Omental fat pad (tissue), 4 donors: ENCODE results near the gene DNAI4. TPM values are rescaled to one million over a fixed set of nuclear protein-coding genes. Genes with fewer than 3 reads are reported as not detected.

Source experiments
- ATAC-seq: fragments of 150-250 bp; one replicate; pipeline ENCODE4 v1.9.1; 2016; ENCODE audit warnings: mild to moderate bottlenecking, moderate library complexity; ENCODE audit not compliant: low FRiP score
- DNase-seq: peaks from one replicate; pipeline ENCODE4 v3.0.0-alpha.2; 2019; ENCODE audit warnings: low spot score
- total RNA-seq, 4 donors: library from RNA; depleted of rRNA; stranded (reverse); fragments of >200 nt; gene quantifications; one replicate each; pipeline ENCODE4 v1.1.0, GENCODE V29; 2016
- TF ChIP-seq, protein P1 (sequence below), 3 donors: fragments of 450-650 bp; IDR thresholded peaks; one replicate each; pipeline ENCODE4 v1.5.1; 2016 to 2017; ENCODE audit warnings: antibody characterized with exemption in 3 of 3, mild to moderate bottlenecking in 3 of 3, moderate library complexity in 2 of 3

The DNAI4 gene
- total RNA-seq, 4 donors from 2014 or later: 2.8 to 8.8 (median 4.7) TPM

DNA sequence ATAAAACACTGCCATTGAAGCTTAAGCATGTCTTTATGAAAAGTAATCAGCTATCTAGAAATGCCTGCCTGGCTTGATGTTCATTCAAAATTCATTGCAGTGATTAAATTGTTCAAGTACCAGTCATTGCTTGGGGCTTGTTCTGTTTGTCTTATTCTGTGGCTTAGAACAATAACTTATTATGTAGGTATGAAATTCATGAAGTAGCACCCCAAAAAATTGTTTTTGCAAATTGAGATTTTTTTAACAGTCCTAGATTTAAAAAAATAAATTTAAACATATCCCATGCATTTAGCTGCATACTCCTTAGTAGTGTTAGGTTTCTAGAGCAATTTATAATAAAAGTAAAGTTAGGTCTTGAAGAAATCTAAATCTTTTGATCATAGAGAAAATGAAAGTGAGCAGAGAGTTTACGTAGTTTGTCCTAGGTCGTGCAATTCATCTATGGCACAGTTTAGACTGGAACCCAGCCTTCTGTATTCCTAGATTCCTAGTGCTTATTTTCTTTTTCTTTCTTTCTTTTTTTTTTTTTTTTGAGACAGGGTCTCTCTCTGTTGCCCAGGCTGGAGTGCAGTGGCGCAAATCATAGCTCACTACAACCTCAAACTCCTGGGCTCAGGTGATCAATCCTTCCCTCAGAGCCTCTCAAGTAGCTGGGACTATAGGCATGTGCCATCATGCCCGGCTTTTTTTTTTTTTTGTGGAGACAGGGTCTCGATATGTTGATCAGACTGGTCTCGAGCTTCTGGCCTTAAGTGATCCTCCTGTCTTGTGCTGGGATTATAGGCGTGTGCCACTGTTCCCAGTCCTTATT lies 9.4 kb upstream of the DNAI4 start:
- no peak for ATAC-seq
- TF ChIP-seq, protein P1, sequence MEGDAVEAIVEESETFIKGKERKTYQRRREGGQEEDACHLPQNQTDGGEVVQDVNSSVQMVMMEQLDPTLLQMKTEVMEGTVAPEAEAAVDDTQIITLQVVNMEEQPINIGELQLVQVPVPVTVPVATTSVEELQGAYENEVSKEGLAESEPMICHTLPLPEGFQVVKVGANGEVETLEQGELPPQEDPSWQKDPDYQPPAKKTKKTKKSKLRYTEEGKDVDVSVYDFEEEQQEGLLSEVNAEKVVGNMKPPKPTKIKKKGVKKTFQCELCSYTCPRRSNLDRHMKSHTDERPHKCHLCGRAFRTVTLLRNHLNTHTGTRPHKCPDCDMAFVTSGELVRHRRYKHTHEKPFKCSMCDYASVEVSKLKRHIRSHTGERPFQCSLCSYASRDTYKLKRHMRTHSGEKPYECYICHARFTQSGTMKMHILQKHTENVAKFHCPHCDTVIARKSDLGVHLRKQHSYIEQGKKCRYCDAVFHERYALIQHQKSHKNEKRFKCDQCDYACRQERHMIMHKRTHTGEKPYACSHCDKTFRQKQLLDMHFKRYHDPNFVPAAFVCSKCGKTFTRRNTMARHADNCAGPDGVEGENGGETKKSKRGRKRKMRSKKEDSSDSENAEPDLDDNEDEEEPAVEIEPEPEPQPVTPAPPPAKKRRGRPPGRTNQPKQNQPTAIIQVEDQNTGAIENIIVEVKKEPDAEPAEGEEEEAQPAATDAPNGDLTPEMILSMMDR (IDR thresholded peaks at IDR 0.05): no peak
- no peak for DNase-seq

DNA sequence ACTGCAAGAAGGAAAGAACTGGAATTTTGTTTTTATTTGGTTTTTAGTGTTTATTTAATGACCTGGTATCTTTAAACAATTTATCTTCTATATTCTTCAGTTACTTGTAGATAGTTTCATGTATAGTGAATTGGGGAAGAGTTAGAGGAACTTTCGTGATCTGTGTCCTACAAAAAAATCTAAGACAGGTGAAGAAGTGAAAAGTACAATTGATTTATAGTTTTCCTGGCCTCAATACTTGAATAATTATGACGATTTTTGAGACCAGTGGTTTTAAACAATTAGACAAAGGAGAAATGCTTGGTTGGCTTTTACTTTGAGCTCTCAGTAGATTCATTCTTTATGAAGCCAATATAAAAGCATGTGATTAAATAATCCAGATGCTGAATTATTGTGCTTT lies 7.6 kb upstream of the DNAI4 start:
- DNase-seq (no peak), ATAC-seq (no peak)
- TF ChIP-seq, protein P1 (IDR thresholded peaks at IDR 0.05): no peak

DNA sequence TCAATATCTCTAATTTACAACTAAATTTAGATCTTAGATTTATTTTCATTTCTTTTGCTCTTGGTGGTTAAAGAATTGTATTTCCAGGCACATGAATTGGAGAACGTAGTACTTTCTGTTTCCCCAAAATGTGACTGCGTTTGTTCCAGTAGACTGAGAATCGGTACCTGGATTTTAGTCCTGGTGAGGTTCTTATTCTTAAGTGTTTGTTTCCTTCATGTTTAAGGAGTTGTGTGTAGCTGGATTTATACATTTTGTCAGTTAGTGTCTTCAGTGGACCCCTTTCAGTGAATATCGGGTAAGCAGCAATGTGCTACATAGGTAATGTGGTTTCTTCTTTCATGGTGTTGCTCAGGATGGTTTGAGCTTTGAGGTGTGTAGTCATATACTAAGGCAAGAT lies 6.9 kb upstream of the DNAI4 start:
- TF ChIP-seq, protein P1 (IDR thresholded peaks at IDR 0.05): no peak
- no peak for ATAC-seq
- DNase-seq: no peak

DNA sequence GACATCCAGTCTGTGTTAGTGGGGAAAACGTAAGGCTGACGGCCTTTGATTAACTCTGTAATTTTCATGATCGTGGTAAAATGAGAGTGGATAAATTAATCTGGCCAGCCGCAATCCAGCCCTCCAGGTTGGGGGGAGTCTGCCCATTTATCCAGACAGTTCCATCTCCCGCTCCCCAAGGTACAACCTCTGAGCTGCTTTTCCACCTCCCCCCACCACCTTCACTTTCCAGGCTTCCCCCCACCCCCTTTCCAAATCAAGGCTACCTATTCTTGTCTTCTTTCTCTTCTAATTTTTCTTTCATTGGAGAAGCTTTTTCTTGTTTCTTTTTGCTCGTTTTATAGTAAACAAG lies 6.1 kb upstream of the DNAI4 start:
- no peak for ATAC-seq
- DNase-seq: no peak
- TF ChIP-seq, protein P1 (IDR thresholded peaks at IDR 0.05): no peak

DNA sequence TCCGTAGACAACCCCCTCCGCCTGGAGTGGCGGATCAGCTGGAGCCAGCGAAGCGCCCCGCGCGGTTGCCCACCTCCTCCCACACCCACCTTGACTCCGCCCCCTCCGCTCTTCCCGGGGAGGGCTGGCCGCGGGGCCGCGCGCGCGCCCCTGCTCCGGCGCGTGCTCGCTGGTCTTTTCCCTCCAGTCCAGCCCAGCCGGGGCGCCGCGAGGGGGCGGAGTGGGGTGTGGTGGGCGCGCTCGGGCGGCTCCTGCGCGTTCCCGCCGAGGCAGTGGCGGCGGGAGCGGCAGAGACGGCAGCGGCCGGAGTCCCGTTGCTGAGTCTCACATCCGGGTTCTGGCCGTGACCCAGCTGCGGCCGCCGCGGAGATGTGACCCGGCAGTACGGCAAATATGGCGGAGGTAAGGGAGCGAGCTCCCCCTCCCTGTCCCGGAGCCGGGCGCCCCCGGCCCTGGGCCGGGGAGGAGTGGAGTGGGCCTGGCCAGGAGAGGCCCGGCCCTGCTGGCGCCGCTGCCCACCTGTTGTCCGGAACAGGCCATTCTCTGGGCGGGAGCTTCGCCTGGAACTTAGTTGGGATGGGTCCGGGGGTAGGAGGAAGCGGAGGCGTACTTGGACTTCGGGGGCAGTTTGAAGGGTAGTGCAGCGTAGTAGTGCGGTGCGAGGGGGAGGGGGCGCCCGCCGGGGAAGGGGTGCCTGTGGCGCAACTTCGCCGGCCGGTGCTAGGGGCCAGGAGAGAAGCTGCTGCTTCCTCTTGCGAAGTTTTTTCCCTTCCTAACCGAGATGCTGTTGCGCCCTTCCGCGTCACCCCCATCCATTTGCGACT lies 5.6 kb upstream of the DNAI4 start:
- ATAC-seq (peak; percentile 89), DNase-seq (peak; percentile 83)
- TF ChIP-seq, protein P1 (IDR thresholded peaks at IDR 0.05): no peak

DNA sequence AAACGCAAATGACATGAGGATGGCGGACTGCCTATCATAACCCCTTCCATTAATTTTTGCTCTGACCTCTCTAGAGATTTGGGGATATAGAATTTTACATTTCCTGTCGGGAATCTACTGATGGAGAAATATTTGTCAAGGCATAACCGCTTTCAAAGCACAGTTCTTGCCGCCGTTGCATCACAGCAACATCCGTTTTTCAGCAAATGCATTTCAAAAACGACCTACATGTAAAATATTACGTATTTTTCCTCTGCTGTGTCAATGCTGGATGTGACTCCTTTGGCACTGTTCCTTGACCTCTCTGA lies 5.0 kb upstream of the DNAI4 start:
- ATAC-seq (no peak), DNase-seq (no peak)
- TF ChIP-seq, protein P1 (IDR thresholded peaks at IDR 0.05): no peak
